T-helper 1 cell treated with Interleukin-12 subunit alpha and Interleukin-12 subunit beta and Interleukin-4 antibody, amounts not matched to agents 30 ng/mL and 1 ng/mL, for 36 hours (primary cell): ENCODE data around the gene NCK2. TPM values are rescaled to one million over a fixed set of nuclear protein-coding genes. Genes with fewer than 3 reads are reported as not detected.

Experiments
- intact Hi-C: fragments of 100-400 bp; cut with micrococcal nuclease; formaldehyde crosslinking; loops from one replicate; pipeline ENCODE4 v1.15.1; 2024
- total RNA-seq: library from RNA; stranded (reverse); gene quantifications from 2 replicates; pipeline ENCODE4 v1.2.3, GENCODE V29; 2022

The NCK2 gene
- total RNA-seq, 1 donor from 2014 or later: 74.3 TPM

- intact Hi-C loops: loop anchor here (1.0 to 5.0 kb wide), 3 partner anchors 8 to 466 kb away; partner anchors contain the start of gene C2orf49
Measured at GRCh38 chr2:105803337-105803736, 58.6 kb downstream of the NCK2 start.

- intact Hi-C loops: loop anchor here (1.0 to 5.0 kb wide), 3 partner anchors 8 to 466 kb away; partner anchors contain the start of gene C2orf49
Measured at GRCh38 chr2:105803773-105804172, 59.1 kb downstream of the NCK2 start.

GRCh38 chr2:105804266-105804665, 59.6 kb downstream of the NCK2 start:
- intact Hi-C loops: loop anchor here (5.0 kb wide), 1 partner anchor 467 kb away; the partner anchor contains the start of gene C2orf49

DNA sequence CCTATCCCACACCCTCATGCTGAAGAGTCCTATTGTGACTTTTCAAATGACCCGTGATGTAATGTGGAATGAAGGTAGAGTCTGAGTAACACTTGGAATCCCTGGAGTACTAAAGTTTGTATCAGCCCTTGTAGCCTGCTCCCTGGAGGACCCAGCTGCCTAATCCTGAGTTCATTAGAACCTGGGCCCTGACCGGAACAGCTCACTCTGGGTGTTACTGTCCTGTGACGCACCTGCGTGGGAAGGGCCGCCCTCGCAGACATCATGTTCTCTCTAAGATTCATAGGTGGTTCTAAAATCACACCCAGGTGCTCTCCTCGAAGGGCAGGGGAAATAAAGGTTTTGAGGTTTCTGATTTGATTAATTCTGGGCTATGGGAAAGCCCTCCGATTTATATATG, 62.3 kb downstream of the NCK2 start:
- intact Hi-C loops: no loop called here

- intact Hi-C loops: no loop called here
Measured at GRCh38 chr2:105808423-105809096, 63.8 kb downstream of the NCK2 start.

DNA sequence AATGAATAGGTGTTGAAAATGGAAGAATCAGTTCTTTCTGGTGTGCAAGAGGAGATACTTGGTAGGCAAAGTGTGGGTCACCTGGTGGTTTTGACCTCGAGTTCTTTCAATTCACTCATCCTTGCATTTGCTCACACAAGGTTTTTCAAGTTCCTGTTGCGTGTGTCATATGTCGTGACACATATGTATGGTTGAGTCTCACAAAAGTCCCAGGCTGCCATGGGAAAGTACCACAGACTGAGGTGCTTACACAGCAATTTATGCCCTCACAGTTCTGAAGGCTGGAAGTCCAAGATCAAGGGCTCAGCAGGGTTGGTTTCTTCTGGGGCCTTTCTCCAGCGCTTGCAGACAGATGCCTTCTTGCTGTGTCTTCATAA, 64.4 kb downstream of the NCK2 start:
- intact Hi-C loops: no loop called here

DNA sequence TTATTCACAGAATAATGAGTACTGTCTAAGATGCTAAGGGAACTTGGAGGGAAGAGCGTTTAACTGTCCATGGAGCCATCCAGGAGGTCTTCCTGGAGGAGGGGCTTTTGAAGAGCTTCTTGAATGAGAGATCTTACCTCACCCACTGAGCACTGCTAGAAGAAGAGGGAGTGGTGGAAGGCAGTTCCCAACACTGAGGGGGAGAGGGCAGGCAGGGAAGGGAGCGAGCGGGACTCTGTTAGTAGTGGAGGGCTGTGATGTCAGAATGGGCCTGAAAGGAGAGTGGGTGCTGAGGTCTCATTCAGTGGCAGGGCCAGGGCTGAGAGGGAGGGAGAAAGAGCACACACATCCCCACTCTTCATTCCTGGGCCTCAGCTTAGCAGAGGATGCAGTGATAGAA, 65.0 kb downstream of the NCK2 start:
- intact Hi-C loops: no loop called here

DNA sequence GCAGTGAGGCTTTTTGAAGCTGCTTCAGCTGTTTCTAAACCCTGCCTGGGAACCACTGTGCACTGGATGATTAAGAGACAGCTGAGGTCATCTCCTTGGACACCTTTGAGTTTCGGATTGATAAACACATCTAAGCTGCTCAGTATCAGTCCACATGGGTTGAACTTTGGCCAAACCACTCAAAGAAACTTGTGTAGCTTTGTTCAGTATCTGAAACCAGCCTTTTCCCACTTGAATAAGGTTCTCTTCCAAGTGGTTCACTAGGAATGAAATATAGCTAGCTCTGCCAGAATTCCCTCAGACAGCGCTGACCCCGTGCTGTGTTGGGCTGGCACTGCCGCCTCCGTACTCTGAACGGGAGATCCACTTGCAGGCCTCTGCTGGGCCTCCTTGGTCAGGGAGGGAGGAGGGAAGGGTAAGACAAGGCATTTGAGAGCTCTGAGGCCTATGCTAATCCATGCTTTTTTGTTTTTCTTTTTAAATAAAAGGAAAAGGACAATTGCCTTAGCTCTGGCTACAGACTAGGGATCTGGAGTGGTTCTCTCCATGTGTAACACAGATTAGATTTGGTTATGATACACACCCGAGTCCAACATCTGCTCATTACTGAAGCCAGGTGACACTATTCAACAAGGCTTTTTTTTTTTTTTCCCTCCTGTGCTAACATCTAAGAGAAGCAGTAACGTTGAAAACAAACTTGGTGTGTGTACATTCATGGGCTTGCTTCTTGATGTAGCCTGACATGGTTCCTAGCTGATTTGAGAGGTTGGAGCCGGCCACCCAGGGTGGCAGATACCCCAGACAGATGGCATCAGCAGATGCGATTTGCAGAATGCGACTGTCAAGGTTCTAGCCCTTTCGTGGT, 67.7 kb downstream of the NCK2 start:
- intact Hi-C loops: no loop called here

DNA sequence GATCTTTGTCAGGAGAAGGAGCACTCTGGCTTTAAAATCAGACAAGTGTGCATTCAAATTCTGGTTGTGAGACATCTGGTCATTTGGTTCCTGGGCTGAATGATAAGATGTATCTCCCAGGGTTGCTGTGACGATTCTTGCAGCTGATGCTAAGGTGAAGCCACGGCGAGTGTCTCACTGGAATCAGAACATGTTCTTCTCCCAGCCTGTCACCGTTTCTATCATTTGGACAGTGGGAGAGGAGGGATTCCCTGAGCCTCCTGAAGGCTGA, 68.3 kb downstream of the NCK2 start:
- intact Hi-C loops: no loop called here

GRCh38 chr2:105813405-105813804, 68.7 kb downstream of the NCK2 start:
- intact Hi-C loops: no loop called here

DNA sequence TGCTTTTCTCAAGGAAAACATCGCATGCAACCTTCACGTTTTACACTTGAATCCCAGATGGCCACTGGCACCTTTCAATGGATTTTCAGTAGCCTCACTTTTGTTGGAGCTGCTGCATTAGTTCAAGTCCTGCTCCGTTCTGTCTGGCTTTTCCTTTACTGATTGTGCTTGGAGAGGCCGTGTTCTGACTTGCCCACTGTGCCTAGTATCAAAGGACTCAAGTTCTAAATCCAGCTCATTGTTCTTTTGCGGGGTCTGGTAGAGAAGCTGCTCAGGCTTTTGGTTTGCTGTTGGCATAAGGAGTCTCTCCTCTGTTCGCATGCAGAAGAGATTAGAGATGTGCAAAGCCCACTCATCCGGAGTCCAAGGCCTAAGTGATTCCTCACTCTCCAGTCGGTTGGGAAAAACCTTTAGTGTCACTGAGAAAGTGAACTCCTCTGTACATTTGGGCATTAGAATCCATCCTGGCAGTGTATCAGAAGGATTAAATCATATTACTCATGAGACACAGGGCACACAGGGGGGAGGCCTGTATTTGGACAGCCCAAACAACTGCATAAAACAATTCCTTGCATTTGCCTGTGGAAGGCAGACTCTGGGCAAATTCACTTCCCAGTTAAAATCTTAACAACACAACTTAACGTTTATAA, 69.7 kb downstream of the NCK2 start:
- intact Hi-C loops: no loop called here

DNA sequence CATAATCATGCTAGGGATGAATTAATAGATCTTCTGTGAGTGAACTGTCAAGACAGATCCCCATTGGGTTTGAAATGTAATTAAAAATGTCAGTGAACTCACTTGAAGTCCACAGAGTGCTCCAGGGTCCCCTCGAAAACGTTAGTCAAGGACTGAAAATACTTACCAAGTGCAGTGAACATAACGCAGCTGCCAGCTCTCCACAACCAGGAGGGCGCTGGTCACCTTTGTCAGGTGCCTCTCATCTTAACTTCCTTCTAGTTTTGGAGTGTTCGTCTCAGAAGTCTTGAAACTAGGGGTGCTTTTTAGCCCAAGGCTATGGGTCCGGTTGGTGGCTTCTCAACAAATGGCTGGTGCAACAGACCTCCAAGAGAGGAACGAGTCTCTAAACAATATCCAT, 70.7 kb downstream of the NCK2 start:
- intact Hi-C loops: no loop called here

DNA sequence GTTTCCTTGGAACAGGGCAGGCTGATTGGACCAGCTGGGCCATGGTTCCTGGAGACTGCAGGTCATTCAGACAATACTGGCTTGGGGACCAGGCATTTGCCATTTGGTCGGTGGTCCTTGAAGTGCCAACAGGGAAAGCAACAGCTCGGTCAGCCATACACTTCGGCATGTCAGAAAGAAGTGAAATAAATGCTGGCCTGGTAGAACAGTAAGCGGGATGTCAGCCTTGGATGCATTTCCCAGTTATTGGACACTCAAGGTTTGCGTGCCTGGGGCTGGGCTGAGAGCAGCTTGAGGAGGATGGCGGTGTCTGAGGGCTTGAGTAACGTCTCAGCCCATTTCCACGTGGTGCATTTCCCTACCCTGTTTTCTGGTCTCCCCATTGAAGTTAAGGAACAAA, 75.4 kb downstream of the NCK2 start:
- intact Hi-C loops: loop anchor here (2.0 kb wide), 1 partner anchor 33 kb away; no protein-coding TSS in a partner anchor

DNA sequence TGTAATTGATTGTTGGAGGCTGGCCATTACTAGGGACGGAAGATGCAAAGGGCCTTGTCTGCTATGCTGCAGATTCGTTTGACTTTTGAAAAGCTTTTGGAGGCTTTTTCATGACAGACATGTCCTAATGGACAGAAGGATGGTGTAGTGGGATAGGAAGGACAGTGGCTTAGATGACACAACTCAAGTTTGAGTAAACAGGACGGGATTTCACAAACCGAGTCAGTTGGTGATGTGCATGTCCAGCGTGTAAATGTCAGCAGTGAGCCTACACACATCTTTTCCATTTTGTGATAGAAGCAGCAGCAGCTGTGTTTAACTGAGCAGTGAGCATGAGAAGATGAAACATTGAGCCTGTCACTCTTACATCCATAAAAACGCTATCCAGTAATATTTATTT, 76.0 kb downstream of the NCK2 start:
- intact Hi-C loops: loop anchor here (2.0 kb wide), 1 partner anchor 32 kb away; no protein-coding TSS in a partner anchor

DNA sequence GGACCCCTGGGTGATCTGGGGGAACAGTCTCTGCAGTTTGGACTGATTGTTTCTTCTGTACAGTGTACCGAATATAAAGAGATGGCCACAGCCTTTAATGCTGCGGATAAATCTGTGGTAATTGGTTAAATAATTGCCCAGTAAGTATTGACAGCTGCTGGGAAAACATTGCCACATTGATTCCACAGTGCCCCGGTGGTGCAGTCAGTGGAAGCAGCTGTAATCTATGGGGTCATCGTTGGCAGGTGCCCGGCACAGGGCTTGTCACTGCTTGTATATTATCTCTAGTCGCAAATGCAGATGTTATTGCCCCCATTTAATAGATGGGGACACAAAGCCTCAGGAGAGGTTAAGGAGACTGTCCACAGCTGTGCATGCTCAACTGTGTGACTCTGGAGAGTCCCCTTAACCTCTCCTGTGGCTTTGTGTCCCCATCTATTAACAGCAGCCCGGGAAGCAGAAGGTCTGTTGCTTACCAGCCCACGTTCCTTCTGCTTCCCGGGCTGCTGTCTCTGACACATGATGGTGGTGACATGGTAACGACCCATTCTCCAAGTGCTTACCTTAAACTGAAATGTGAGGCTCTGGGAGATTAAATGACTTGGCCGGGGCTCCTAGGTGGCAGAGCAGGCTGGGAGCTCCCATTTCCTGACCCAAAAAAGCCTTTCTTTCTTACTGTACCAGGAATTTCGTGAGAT, 76.9 kb downstream of the NCK2 start:
- intact Hi-C loops: loop anchor here (1.0 to 2.0 kb wide), 5 partner anchors 10 to 53 kb away; no protein-coding TSS in a partner anchor

- intact Hi-C loops: loop anchor here (1.0 kb wide), 4 partner anchors 9 to 52 kb away; no protein-coding TSS in a partner anchor
Measured at GRCh38 chr2:105822186-105822585, 77.5 kb downstream of the NCK2 start.

DNA sequence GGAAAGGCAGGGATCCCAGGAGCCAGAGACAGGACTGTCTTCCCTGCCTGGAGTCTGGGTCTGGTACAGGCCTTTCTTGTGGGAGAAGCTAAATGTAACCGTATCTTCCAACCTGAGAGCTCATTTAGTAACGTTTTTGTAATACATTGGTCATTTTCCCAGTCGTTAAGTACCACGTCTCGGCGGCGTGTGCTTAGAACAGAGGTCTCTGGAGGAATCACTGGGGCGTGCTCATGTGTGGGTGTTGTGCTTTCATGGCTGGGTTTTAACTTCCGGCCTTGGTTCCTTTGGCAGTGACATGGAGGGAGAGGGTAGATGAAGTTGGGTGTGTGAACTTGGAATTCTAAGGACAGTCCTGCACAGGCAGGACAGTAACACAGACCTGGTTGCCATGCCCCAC, 79.7 kb downstream of the NCK2 start:
- intact Hi-C loops: no loop called here

GRCh38 chr2:105827351-105828096, 82.8 kb downstream of the NCK2 start:
- intact Hi-C loops: no loop called here

GRCh38 chr2:105828558-105828957, 83.8 kb downstream of the NCK2 start:
- intact Hi-C loops: no loop called here

- intact Hi-C loops: loop anchor here (1.0 to 2.0 kb wide), 5 partner anchors 22 to 259 kb away; no protein-coding TSS in a partner anchor
Measured at GRCh38 chr2:105834931-105835330, 90.2 kb downstream of the NCK2 start.

GRCh38 chr2:105836341-105836740, 91.6 kb downstream of the NCK2 start:
- intact Hi-C loops: no loop called here
